Tibial artery (tissue), 4 donors: ENCODE data around the gene LUC7L3.

ENCODE experiments used
- DNase-seq, 2 donors: peaks; one replicate each; pipeline ENCODE4 v3.0.0-alpha.2; 2019
- H3K27ac ChIP-seq, 2 donors: fragments of 200-600 bp; sonication (generic) in 1 of 2; 1 replicate in 1 of 2; 2 replicates in 1 of 2; pipeline ENCODE4 v1.5.1; 2018 to 2019; ENCODE audit warnings: mild to moderate bottlenecking in 1 of 2
- H3K27me3 ChIP-seq, 2 donors: fragments of 200-600 bp; sonication (generic) in 1 of 2; one replicate each; pipeline versions ENCODE4 v1.5.1 to v1.6.0; 2016 to 2019
- H3K36me3 ChIP-seq, 3 donors: fragments of 200-600 bp; sonication (generic) in 2 of 3; one replicate each; pipeline ENCODE4 v1.5.1; 2016 to 2019; ENCODE audit warnings: mild to moderate bottlenecking in 2 of 3
- H3K4me1 ChIP-seq, 4 donors: fragments of 200-600 bp; sonication (generic) in 2 of 4; 1 replicate in 3 of 4; 2 replicates in 1 of 4; pipeline ENCODE4 v1.5.1; 2016 to 2019
- H3K4me3 ChIP-seq, 2 donors: fragments of 200-600 bp; sonication (generic) in 1 of 2; 1 replicate in 1 of 2; 2 replicates in 1 of 2; pipeline ENCODE4 v1.5.1; 2018 to 2019; ENCODE audit warnings: mild to moderate bottlenecking in 2 of 2
- H3K9me3 ChIP-seq, 3 donors: fragments of 200-600 bp; sonication (generic) in 1 of 3; one replicate each; pipeline ENCODE4 v1.5.1; 2016 to 2019
- intact Hi-C: fragments of 100-400 bp; cut with DNase I; formaldehyde crosslinking; loops from one replicate; pipeline ENCODE4 v1.15.0; 2023; ENCODE audit warnings: low total_unique reads
- TF ChIP-seq, protein P1 (sequence below), 2 experiments: fragments of 200-600 bp in 1 of 2; fragments of 450-650 bp in 1 of 2; IDR thresholded peaks; one replicate each; pipeline ENCODE4 v1.5.1; 2017 to 2019; ENCODE audit warnings: antibody characterized with exemption in 2 of 2, mild to moderate bottlenecking in 1 of 2, moderate library complexity in 1 of 2

LUC7L3 gene

DNA sequence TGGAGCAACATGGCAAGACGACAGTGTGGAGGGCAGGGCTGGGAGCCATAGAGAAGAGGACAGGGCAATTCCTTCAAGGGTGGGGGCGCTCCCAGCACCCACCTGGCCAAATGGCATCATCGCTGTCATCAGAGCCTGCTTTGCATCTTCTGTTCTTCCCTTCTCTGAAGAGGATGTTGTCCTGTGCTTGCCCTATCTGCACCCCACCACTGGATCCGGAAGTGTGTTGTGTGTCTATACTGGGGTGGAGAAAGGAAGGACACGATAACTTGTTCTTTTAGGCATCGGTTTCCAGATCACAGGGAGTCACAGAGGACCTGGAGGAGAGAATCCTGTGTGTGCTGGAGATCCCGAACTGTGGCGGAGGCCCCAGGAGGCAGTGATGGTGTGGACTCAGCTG, 73.6 kb downstream of the LUC7L3 start:
- Histone ChIP-seq H3K36me3 (no peaks in the 10 kb centered on the region), H3K9me3 (no peaks in the 10 kb centered on the region), H3K4me1 (no peaks in the 10 kb centered on the region), H3K27me3 (peaks cover 0 to 4% of the 10 kb centered on the region in 2 donors), H3K4me3 (no peak overlapping the region), H3K27ac (no peak overlapping the region)
- intact Hi-C loops: no loop called here
- DNase-seq: no peak
- TF ChIP-seq, protein P1, sequence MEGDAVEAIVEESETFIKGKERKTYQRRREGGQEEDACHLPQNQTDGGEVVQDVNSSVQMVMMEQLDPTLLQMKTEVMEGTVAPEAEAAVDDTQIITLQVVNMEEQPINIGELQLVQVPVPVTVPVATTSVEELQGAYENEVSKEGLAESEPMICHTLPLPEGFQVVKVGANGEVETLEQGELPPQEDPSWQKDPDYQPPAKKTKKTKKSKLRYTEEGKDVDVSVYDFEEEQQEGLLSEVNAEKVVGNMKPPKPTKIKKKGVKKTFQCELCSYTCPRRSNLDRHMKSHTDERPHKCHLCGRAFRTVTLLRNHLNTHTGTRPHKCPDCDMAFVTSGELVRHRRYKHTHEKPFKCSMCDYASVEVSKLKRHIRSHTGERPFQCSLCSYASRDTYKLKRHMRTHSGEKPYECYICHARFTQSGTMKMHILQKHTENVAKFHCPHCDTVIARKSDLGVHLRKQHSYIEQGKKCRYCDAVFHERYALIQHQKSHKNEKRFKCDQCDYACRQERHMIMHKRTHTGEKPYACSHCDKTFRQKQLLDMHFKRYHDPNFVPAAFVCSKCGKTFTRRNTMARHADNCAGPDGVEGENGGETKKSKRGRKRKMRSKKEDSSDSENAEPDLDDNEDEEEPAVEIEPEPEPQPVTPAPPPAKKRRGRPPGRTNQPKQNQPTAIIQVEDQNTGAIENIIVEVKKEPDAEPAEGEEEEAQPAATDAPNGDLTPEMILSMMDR (IDR thresholded peaks at IDR 0.05): no peak

DNA sequence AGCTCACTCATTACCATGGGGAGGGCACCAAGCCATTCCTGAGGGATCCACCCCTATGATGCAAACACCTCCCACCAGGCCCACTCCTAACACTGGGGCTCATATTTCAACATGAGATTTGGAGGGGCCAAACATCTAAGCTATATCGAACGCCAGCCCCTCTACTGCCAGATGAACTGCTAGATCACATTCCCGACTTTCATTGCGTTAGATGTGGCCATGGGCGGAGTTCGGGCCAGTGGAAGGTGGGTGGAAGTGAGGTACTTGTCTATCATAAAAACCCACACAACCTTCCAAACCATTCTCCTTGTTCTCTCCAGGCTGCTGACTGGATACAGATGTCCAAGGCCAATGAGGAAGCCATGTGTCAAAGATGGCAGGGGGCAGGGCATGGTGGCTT, 75.0 kb downstream of the LUC7L3 start:
- DNase-seq: no peak
- TF ChIP-seq, protein P1 (IDR thresholded peaks at IDR 0.05): no peak

DNA sequence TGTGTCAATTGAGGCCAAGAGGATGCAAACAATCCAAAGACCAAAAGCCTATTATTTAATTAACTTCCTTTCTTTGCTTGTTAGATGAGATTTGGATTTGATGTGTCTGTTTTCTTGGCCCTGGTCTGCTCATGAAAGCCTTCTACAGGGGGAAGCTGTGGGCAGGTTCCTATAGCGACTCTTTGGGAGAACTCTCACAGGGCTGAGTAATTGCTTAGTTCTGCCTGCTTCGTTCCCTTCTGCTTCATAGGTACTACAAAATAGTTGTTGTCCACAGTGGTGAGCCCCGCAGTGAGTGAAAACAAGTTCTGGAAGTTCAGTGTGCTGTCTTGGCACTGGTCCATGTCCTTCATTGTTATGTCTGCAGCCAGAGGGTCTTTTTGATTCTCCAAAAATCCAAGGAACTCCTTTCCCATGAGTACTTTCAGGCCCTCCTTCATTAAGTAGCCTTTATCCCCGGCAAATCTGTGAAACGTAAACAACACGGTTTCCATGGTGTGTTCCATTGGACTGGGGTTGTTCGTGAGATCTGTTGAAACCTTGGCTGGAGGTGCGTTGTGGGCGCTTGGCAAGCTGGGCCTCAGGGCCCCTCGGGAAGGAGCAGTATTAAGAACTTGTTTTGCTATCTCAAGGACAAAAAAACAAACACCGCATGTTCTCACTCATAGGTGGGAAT, 77.9 kb downstream of the LUC7L3 start:
- DNase-seq: no peak
- Histone ChIP-seq H3K27ac (no peak overlapping the region), H3K4me3 (no peak overlapping the region), H3K27me3 (no peaks in the 10 kb centered on the region), H3K4me1 (peaks cover 0 to 6% (median 0%) of the 10 kb centered on the region in 4 donors), H3K9me3 (no peaks in the 10 kb centered on the region), H3K36me3 (no peaks in the 10 kb centered on the region)
- intact Hi-C loops: no loop called here
- TF ChIP-seq, protein P1 (IDR thresholded peaks at IDR 0.05): no peak

More for the DNA sequence above, 75.0 kb downstream of the LUC7L3 start:
- H3K4me1 ChIP-seq: peaks cover 0 to 6% (median 0%) of the 10 kb centered on the region in 4 donors
- no peak overlapping the region for H3K27ac ChIP-seq
- H3K9me3 ChIP-seq: no peaks in the 10 kb centered on the region
- H3K36me3 ChIP-seq: no peaks in the 10 kb centered on the region
- no peak overlapping the region for H3K4me3 ChIP-seq
- H3K27me3 ChIP-seq: no peaks in the 10 kb centered on the region
- intact Hi-C loops: no loop called here

DNA sequence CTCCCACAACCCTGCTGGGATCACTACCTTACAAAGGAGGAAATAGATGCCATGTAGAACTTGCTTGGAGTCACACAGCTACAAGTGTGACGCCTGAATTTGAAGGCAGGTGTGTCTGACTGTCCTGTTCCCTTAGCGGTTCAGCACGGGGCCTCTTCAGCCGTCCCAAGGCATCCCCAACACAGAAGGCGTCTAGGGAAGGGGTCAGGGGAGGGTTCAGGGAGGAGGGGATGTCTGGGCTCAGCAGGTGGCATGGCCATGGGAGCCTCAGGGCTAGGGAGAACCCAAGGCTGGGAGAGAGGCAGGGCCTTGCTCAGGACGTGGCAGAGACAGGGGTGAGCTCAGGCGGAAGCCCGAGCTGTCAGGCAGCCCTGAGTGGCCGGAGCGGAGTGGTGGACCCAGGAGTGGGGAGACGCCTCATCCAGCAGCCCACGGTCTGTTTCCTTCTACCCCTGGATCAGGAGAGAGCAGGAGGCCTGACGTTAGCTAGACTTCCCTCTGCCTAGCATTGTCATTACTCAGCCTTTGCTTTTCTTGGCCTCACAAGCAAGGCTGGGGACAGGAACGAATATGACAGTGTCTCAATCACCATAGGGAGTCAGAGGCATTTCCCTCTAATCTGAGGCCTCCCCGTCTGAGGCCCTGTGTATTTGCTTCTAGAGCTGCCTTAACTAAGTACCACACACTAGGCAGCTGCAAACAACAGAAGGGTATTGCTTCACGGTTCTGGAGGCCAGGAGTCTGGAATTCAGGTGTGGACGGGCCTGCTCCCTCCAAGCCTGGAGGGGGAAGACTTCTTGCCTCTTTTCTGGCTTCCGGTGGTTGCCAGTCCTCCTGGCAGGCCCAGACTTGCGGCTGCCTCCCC, 79.3 kb downstream of the LUC7L3 start:
- no peak for DNase-seq
- TF ChIP-seq, protein P1 (IDR thresholded peaks at IDR 0.05): no peak
- Histone ChIP-seq H3K36me3 (no peaks in the 10 kb centered on the region), H3K9me3 (no peaks in the 10 kb centered on the region), H3K4me3 (no peak overlapping the region), H3K27me3 (no peaks in the 10 kb centered on the region), H3K27ac (no peak overlapping the region), H3K4me1 (peaks cover 0 to 6% (median 0%) of the 10 kb centered on the region in 4 donors)
- intact Hi-C loops: no loop called here

DNA sequence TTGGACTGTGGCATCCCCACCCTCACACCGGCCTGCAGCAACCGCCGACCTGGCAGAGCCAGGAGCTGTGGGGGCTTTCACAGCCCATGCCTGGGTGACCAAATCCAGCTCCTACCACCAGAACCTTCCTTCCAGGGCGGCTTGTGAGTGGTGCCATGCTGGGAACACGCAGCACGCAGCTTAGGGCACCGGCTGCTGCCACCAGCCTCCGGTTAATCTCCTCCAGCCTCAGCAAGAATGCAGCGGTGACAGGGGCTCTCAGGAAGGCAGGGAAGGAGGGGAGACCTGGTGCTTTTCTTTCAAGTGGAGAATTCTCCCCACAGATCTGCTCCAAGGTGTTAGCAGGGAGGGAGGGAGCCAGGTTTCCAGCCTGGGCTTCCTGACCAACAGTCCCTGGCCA, 80.2 kb downstream of the LUC7L3 start:
- Histone ChIP-seq H3K27me3 (no peaks in the 10 kb centered on the region), H3K9me3 (no peaks in the 10 kb centered on the region), H3K36me3 (no peaks in the 10 kb centered on the region), H3K27ac (no peak overlapping the region), H3K4me3 (no peak overlapping the region), H3K4me1 (peaks cover 0 to 6% (median 0%) of the 10 kb centered on the region in 4 donors)
- TF ChIP-seq, protein P1 (IDR thresholded peaks at IDR 0.05): no peak
- intact Hi-C loops: no loop called here
- DNase-seq: no peak
